22Rv1 (cell line): Measurements from ENCODE around the gene F9.

Source experiments
- CTCF ChIP-seq: fragments of 450-650 bp; IDR thresholded peaks from 2 replicates; pipeline ENCODE4 v1.5.1; 2017; ENCODE audit warnings: mild to moderate bottlenecking
- ZFX ChIP-seq: fragments of 450-650 bp; IDR thresholded peaks from 2 replicates; pipeline ENCODE4 v1.6.1; 2017; ENCODE audit warnings: antibody characterized with exemption, borderline replicate concordance

- TF ChIP-seq CTCF (no peak), ZFX (no peak)
These were observed 32.7 kb downstream of the F9 start for GRCh38 chrX:139563251-139563650.
